Measurements from ENCODE around the gene SYT9. TPM values are rescaled to one million over a fixed set of nuclear protein-coding genes. Genes with fewer than 3 reads are reported as not detected.

Gene SYT9
- total and polyA plus RNA-seq, 10 of the 15 experiments (the other 5 are each of a cell fraction or from before 2014, with no cell fraction given) = 0.03 TPM; not detected in 9

- no peaks in the 10 kb centered on the region for H4K20me1 ChIP-seq (ENCODE audit: control insufficient read depth, insufficient read depth)
- no peak overlapping the region for H3K4me3 ChIP-seq
- DNase-seq (ENCODE audit: low read depth, low spot score) = no peak
- ChIA-PET CTCF (interaction anchor here (1.3 to 1.4 kb wide), 3 partner anchors 9 to 469 kb away, joined by 3 to 4 read pairs (median 3); no protein-coding TSS in a partner anchor), SMC1A (ENCODE audit: uncharacterized antibody, unreplicated experiment) (no interaction called here), POLR2A (no interaction called here), RAD21 (ENCODE audit: unreplicated experiment) (no interaction called here)
- H3K79me2 ChIP-seq (ENCODE audit: control insufficient read depth, insufficient read depth, low read length) = no peaks in the 10 kb centered on the region
- no peak overlapping the region for H2AFZ ChIP-seq (ENCODE audit: control insufficient read depth, low read depth, low read length)
- in situ Hi-C loops (cut with MboI) (no loop called here), intact Hi-C loops (cut with micrococcal nuclease; ENCODE audit: unreplicated experiment) (no loop called here)
- TF ChIP-seq, protein P1, sequence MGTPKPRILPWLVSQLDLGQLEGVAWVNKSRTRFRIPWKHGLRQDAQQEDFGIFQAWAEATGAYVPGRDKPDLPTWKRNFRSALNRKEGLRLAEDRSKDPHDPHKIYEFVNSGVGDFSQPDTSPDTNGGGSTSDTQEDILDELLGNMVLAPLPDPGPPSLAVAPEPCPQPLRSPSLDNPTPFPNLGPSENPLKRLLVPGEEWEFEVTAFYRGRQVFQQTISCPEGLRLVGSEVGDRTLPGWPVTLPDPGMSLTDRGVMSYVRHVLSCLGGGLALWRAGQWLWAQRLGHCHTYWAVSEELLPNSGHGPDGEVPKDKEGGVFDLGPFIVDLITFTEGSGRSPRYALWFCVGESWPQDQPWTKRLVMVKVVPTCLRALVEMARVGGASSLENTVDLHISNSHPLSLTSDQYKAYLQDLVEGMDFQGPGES (IDR thresholded peaks at IDR 0.05) = no peak
- TF ChIP-seq SMAD5 (IDR thresholded peaks at IDR 0.05; ENCODE audit: low read depth) (no peak), IKZF2 (IDR thresholded peaks at IDR 0.05) (no peak), E2F4 (IDR thresholded peaks at IDR 0.05; ENCODE audit: low read depth, low read length) (no peak), SUPT20H (IDR thresholded peaks at IDR 0.05; ENCODE audit: borderline replicate concordance, control insufficient read depth, low read depth, low read length) (no peak), CHD2 (IDR thresholded peaks at IDR 0.05; ENCODE audit: borderline replicate concordance, low read depth, low read length) (no peak), BHLHE40 (IDR thresholded peaks at IDR 0.05; ENCODE audit: borderline replicate concordance in 1 of 2, low read depth in 2 of 2, low read length in 1 of 2) (no peak), KAT2A (conservative IDR thresholded peaks at IDR 0.05; ENCODE audit: control insufficient read depth, low read depth, low read length) (no peak), NBN (IDR thresholded peaks at IDR 0.05) (no peak), HCFC1 (IDR thresholded peaks at IDR 0.05; ENCODE audit: low read length) (no peak), NFYA (IDR thresholded peaks at IDR 0.05; ENCODE audit: borderline replicate concordance, low read depth, low read length) (no peak), RUNX3 (IDR thresholded peaks at IDR 0.05; ENCODE audit: low read length) (no peak), GABPA (IDR thresholded peaks at IDR 0.05; ENCODE audit: low read depth) (no peak)
- no peak for FAIRE-seq
- H3K36me3 ChIP-seq (ENCODE audit: control insufficient read depth in 2 of 2, insufficient read depth in 2 of 2, low read length in 1 of 2) = no peaks in the 10 kb centered on the region
- no peaks in the 10 kb centered on the region; a peak in 1 of 4 replicates for H3K27me3 ChIP-seq (replicated peaks in 1 of 2; ENCODE audit: control insufficient read depth in 2 of 2, insufficient read depth in 2 of 2, low read length in 1 of 2)
- no peak overlapping the region for H3K4me2 ChIP-seq (ENCODE audit: control insufficient read depth, insufficient read depth)
- no peaks in the 10 kb centered on the region; the same call in 1 of the 3 replicates for H3K9me3 ChIP-seq (replicated peaks; ENCODE audit: control insufficient read depth, insufficient read depth, low read length)
- H3K4me1 ChIP-seq (ENCODE audit: control insufficient read depth, insufficient read depth, low read length) = no peaks in the 10 kb centered on the region
- no peak for ATAC-seq
- no peak overlapping the region for H3K27ac ChIP-seq (ENCODE audit: control insufficient read depth, insufficient read depth)
- no TSS peak for BruUV-seq (replicated peaks)
- WGBS (ENCODE audit: insufficient coverage, insufficient replicate concordance, low lambda C conversion rate, missing lambda C conversion rate) = 0% methylated on average over 1 of the region's 1 CpG
- no peak overlapping the region for H3K9ac ChIP-seq (ENCODE audit: control insufficient read depth, insufficient read depth, low read length)
These were observed 30.1 kb downstream of the SYT9 start for GRCh38 chr11:7281809-7282208.

Data from GM12878 (cell line).